ENCODE measurements around the gene RIIAD1. TPM values are rescaled to one million over a fixed set of nuclear protein-coding genes. Genes with fewer than 3 reads are reported as not detected.

RIIAD1 gene
- total RNA-seq, 1 donor: not detected

DNA sequence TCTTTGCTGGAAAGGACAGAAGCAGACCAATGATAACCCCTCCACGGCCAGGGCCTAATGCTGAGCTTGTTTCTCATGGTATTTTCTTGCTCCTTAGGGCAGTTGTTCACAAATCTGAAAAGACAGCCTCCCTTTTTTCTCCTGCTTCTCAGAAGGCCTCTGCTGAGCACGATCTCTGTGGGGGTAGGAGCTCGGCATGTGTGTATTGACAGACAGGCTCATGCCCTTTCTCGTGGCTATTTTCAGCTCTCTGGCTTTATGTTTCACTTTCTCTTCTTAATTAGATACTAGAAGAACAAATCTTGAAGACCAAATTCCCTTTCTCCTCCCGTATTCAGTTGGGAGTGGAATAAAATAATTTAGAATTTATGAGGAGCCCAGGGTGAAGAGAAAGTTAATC lies 768 bp upstream of the RIIAD1 start:
- Histone ChIP-seq H3K36me3 (ENCODE audit: insufficient read depth, low read length) (no peaks in the 10 kb centered on the region), H2AFZ (ENCODE audit: low read length) (peak overlapping the region; percentile 97), H3K4me1 (ENCODE audit: insufficient read depth, low read length) (peaks cover 15% of the 10 kb centered on the region), H4K20me1 (ENCODE audit: insufficient read depth, low read length) (no peaks in the 10 kb centered on the region), H3K27me3 (ENCODE audit: insufficient read depth, low read length) (peaks cover 66% of the 10 kb centered on the region), H3K9me3 (ENCODE audit: low read depth, low read length) (no peaks in the 10 kb centered on the region), H3K79me2 (ENCODE audit: insufficient read depth, low read length) (no peaks in the 10 kb centered on the region), H3K27ac (ENCODE audit: low read depth, low read length) (no peak overlapping the region), H3K4me2 (ENCODE audit: insufficient read depth, low read length) (peak overlapping the region; percentile 99), H3K4me3 (ENCODE audit: insufficient read depth, low read length) (peak overlapping the region; percentile 72)
- TF ChIP-seq, protein P1, sequence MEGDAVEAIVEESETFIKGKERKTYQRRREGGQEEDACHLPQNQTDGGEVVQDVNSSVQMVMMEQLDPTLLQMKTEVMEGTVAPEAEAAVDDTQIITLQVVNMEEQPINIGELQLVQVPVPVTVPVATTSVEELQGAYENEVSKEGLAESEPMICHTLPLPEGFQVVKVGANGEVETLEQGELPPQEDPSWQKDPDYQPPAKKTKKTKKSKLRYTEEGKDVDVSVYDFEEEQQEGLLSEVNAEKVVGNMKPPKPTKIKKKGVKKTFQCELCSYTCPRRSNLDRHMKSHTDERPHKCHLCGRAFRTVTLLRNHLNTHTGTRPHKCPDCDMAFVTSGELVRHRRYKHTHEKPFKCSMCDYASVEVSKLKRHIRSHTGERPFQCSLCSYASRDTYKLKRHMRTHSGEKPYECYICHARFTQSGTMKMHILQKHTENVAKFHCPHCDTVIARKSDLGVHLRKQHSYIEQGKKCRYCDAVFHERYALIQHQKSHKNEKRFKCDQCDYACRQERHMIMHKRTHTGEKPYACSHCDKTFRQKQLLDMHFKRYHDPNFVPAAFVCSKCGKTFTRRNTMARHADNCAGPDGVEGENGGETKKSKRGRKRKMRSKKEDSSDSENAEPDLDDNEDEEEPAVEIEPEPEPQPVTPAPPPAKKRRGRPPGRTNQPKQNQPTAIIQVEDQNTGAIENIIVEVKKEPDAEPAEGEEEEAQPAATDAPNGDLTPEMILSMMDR (IDR thresholded peaks at IDR 0.05; ENCODE audit: extremely low read depth, low read depth, low read length): no peak
- peak; percentile 90 for DNase-seq (ENCODE audit: insufficient read length, low spot score, missing footprints)

GRCh38 chr1:151721788-151722510 lies 627 bp downstream of the RIIAD1 start:
- H3K27ac ChIP-seq (ENCODE audit: low read depth, low read length): no peak overlapping the region
- no peaks in the 10 kb centered on the region for H3K79me2 ChIP-seq (ENCODE audit: insufficient read depth, low read length)
- H4K20me1 ChIP-seq (ENCODE audit: insufficient read depth, low read length): no peaks in the 10 kb centered on the region
- peaks cover 15% of the 10 kb centered on the region for H3K4me1 ChIP-seq (ENCODE audit: insufficient read depth, low read length)
- H3K4me2 ChIP-seq (ENCODE audit: insufficient read depth, low read length): peak overlapping the region; percentile 99
- DNase-seq (ENCODE audit: insufficient read length, low spot score, missing footprints): peak; percentile 62
- no peaks in the 10 kb centered on the region for H3K36me3 ChIP-seq (ENCODE audit: insufficient read depth, low read length)
- peak overlapping the region; percentile 83 for H2AFZ ChIP-seq (ENCODE audit: low read length)
- no peaks in the 10 kb centered on the region for H3K9me3 ChIP-seq (ENCODE audit: low read depth, low read length)
- H3K4me3 ChIP-seq (ENCODE audit: insufficient read depth, low read length): peak overlapping the region; percentile 72
- TF ChIP-seq, protein P1 (IDR thresholded peaks at IDR 0.05; ENCODE audit: extremely low read depth, low read depth, low read length): no peak
- H3K27me3 ChIP-seq (ENCODE audit: insufficient read depth, low read length): peaks cover 62% of the 10 kb centered on the region

GRCh38 chr1:151723726-151724370 lies 2.5 kb downstream of the RIIAD1 start:
- Histone ChIP-seq H3K4me1 (ENCODE audit: insufficient read depth, low read length) (peaks cover 22% of the 10 kb centered on the region), H3K27me3 (ENCODE audit: insufficient read depth, low read length) (peaks cover 45% of the 10 kb centered on the region), H4K20me1 (ENCODE audit: insufficient read depth, low read length) (no peaks in the 10 kb centered on the region), H3K9me3 (ENCODE audit: low read depth, low read length) (no peaks in the 10 kb centered on the region), H3K36me3 (ENCODE audit: insufficient read depth, low read length) (no peaks in the 10 kb centered on the region), H3K27ac (ENCODE audit: low read depth, low read length) (no peak overlapping the region), H3K79me2 (ENCODE audit: insufficient read depth, low read length) (no peaks in the 10 kb centered on the region), H2AFZ (ENCODE audit: low read length) (no peak overlapping the region), H3K4me2 (ENCODE audit: insufficient read depth, low read length) (no peak overlapping the region), H3K4me3 (ENCODE audit: insufficient read depth, low read length) (no peak overlapping the region)
- DNase-seq (ENCODE audit: insufficient read length, low spot score, missing footprints): no peak
- TF ChIP-seq, protein P1 (IDR thresholded peaks at IDR 0.05; ENCODE audit: extremely low read depth, low read depth, low read length): no peak

All from osteoblast (primary cell).